RWPE2 (cell line): Measurements from ENCODE around the gene EYA4.
A peak's percentile ranks its signal among the peaks of the same experiment; 100 is the strongest.

ENCODE experiments used
- ATAC-seq: fragments of 200-7000 bp; cut with Tn5 transposase; 3 replicates; pipeline ENCODE4 v1.9.1; 2021; ENCODE audit warnings: low read depth
- DNase-seq: peaks from one replicate; pipeline ENCODE4 v3.0.0-alpha.2; 2020; ENCODE audit warnings: low spot score
- H3K27ac ChIP-seq: fragments of 450-650 bp; 2 replicates; pipeline ENCODE4 v1.5.1; 2017; ENCODE audit warnings: mild to moderate bottlenecking; ENCODE audit not compliant: poor library complexity, severe bottlenecking
- H3K27me3 ChIP-seq: fragments of 250-450 bp; sonication (Bioruptor Pico); 2 replicates; pipeline ENCODE4 v1.5.1; 2021; ENCODE audit warnings: mild to moderate bottlenecking, moderate library complexity; ENCODE audit not compliant: insufficient read depth, poor library complexity, severe bottlenecking
- H3K36me3 ChIP-seq: fragments of 250-450 bp; sonication (Bioruptor Pico); 2 replicates; pipeline ENCODE4 v1.5.1; 2020; ENCODE audit warnings: low read depth, mild to moderate bottlenecking, moderate library complexity
- H3K4me1 ChIP-seq: fragments of 250-450 bp; sonication (Bioruptor Pico); 2 replicates; pipeline ENCODE4 v1.5.1; 2021; ENCODE audit warnings: mild to moderate bottlenecking, moderate library complexity; ENCODE audit not compliant: insufficient read depth, poor library complexity, severe bottlenecking
- H3K4me3 ChIP-seq: fragments of 250-450 bp; sonication (Bioruptor Pico); 2 replicates; pipeline ENCODE4 v1.5.1; 2021; ENCODE audit warnings: mild to moderate bottlenecking, moderate library complexity; ENCODE audit not compliant: severe bottlenecking
- H3K9me3 ChIP-seq: fragments of 250-450 bp; sonication (Bioruptor Pico); 2 replicates; pipeline ENCODE4 v1.5.1; 2021; ENCODE audit warnings: mild to moderate bottlenecking, moderate library complexity; ENCODE audit not compliant: severe bottlenecking
- CTCF ChIP-seq: fragments of 450-650 bp; IDR thresholded peaks from one replicate; pipeline ENCODE4 v1.5.1; 2017; ENCODE audit warnings: mild to moderate bottlenecking, moderate library complexity; ENCODE audit not compliant: poor library complexity, severe bottlenecking

EYA4 gene

GRCh38 chr6:133502441-133503335, 261.5 kb downstream of the EYA4 start:
- peak; percentile 35; the same call in 2 of the 3 replicates for ATAC-seq
- no peak for DNase-seq
- Histone ChIP-seq H3K4me1 (no peaks in the 10 kb centered on the region), H3K9me3 (no peaks in the 10 kb centered on the region), H3K4me3 (no peak overlapping the region), H3K27ac (no peak overlapping the region), H3K27me3 (no peaks in the 10 kb centered on the region), H3K36me3 (no peaks in the 10 kb centered on the region)
- no peak for TF ChIP-seq CTCF

GRCh38 chr6:133503336-133503729, 262.2 kb downstream of the EYA4 start:
- ATAC-seq, result no peak
- no peak overlapping the region for H3K4me3 ChIP-seq

GRCh38 chr6:133504158-133504557, 263.0 kb downstream of the EYA4 start:
- no peak for TF ChIP-seq CTCF
- no peaks in the 10 kb centered on the region for H3K4me1 ChIP-seq

More at GRCh38 chr6:133503336-133503729, 262.2 kb downstream of the EYA4 start:
- Histone ChIP-seq H3K27me3 (no peaks in the 10 kb centered on the region), H3K27ac (no peak overlapping the region), H3K4me1 (no peaks in the 10 kb centered on the region), H3K36me3 (no peaks in the 10 kb centered on the region), H3K9me3 (no peaks in the 10 kb centered on the region)
- no peak for TF ChIP-seq CTCF
- DNase-seq, result no peak

GRCh38 chr6:133504761-133505160, 263.6 kb downstream of the EYA4 start:
- DNase-seq, result no peak

More at GRCh38 chr6:133504158-133504557, 263.0 kb downstream of the EYA4 start:
- no peaks in the 10 kb centered on the region for H3K27me3 ChIP-seq
- no peak overlapping the region for H3K4me3 ChIP-seq
- H3K9me3 ChIP-seq, result no peaks in the 10 kb centered on the region
- H3K36me3 ChIP-seq, result no peaks in the 10 kb centered on the region
- no peak for ATAC-seq
- DNase-seq, result no peak
- no peak overlapping the region for H3K27ac ChIP-seq

More at GRCh38 chr6:133504761-133505160, 263.6 kb downstream of the EYA4 start:
- TF ChIP-seq CTCF, result no peak
- H3K27me3 ChIP-seq, result no peaks in the 10 kb centered on the region
- H3K27ac ChIP-seq, result no peak overlapping the region
- H3K9me3 ChIP-seq, result no peaks in the 10 kb centered on the region
- ATAC-seq, result no peak
- no peaks in the 10 kb centered on the region for H3K36me3 ChIP-seq
- no peak overlapping the region for H3K4me3 ChIP-seq
- H3K4me1 ChIP-seq, result no peaks in the 10 kb centered on the region
